HUDEP-2 (cell line): ENCODE data around the gene SGMS1.
"Not testable (repeated sequence)": the region's sequence is repeated elsewhere in the genome, so short reads cannot be mapped to it uniquely, and the experiment has no call there.

ENCODE experiments used
- DNase-seq, 76 experiments: peaks; one replicate each; lab custom pipeline; 2025; ENCODE audit not compliant: unreplicated experiment in 76 of 76; lab: John Stamatoyannopoulos, UW

The SGMS1 gene

DNA sequence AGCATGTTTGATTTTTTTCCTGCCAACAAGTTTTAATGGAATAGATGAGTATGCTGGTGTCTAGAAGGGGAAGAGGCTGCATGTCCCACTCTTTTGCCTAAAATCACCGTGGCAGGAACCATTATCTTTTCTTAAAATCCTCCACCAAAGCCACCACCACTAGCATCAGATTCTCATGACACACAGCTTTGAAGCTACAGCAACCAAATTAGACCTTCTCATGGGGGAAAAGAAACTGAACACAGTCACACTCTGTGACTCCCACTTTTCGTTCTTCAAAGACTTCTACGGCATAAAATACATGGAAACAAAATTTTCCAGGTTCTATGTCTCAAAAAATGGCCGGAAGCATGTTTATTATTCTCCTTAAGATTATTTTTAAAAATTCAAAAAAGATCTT lies 81.8 kb downstream of the SGMS1 start:
- no peak for DNase-seq

DNA sequence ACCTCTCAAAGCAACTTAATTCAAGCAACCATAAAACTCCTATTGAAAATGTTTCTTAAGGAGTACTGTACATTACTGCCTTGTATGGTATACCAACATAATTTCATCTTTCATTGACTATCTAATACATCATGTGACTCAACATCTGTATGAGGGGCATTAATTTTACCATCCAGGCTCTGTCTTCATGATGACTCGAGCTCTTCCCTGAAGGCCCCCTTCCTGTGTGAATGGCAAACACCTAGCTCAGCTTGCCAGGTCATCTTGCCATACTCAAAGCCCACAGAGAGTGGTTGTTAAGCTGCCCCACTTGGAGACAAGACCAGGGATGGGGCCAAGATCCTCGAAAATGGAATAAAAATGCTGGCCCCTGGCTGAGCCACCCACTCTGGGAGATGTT lies 82.4 kb downstream of the SGMS1 start:
- DNase-seq: no peak

DNA sequence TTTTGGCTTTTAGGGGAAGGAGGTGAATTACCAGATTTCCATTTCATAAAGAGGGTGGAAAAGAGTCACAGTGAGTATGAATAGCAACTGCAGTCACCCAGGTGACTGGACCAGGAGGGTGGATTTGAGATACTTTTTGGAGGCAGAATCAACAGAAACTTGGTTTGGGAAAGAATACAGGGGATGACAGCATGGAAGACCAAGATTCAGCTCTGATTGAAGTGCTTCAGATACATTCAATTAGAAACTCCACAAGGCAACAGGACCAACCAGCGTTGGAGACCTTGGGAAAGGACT lies 83.0 kb downstream of the SGMS1 start:
- no peak for DNase-seq

DNA sequence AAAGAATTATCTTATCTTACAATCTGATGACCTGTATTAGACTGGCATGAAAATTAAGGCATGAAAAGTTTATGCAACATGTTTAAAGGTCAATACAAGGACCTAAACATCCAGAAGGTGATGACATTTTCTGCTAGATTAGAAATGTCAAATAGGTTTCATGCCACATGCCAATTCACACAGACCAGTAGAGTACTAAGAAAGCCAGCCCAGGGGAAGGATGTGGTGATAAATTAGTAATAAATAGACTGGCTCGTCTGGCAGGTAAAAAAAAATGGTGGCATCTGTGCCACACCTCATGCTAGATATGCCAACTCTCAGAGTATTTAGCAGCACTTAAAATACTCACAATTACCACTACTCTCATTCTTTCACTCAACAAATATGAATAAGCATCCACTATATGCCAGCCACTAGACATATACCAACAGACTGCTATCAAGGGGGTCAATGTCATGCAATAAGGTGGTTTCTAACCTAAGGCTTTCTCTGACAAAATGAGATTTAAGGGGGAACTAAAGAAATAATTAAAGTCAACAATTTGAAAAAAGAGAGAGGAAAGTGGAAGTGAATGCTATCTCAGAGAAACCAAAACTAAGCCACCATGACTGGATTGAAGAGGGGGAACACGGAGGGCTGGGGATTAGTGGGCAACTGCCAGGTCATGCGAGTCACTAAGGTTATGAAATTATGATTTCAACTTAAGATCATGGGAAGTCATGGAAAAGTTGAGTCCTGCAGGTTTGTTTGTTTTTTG lies 83.5 kb downstream of the SGMS1 start:
- no peak for DNase-seq

DNA sequence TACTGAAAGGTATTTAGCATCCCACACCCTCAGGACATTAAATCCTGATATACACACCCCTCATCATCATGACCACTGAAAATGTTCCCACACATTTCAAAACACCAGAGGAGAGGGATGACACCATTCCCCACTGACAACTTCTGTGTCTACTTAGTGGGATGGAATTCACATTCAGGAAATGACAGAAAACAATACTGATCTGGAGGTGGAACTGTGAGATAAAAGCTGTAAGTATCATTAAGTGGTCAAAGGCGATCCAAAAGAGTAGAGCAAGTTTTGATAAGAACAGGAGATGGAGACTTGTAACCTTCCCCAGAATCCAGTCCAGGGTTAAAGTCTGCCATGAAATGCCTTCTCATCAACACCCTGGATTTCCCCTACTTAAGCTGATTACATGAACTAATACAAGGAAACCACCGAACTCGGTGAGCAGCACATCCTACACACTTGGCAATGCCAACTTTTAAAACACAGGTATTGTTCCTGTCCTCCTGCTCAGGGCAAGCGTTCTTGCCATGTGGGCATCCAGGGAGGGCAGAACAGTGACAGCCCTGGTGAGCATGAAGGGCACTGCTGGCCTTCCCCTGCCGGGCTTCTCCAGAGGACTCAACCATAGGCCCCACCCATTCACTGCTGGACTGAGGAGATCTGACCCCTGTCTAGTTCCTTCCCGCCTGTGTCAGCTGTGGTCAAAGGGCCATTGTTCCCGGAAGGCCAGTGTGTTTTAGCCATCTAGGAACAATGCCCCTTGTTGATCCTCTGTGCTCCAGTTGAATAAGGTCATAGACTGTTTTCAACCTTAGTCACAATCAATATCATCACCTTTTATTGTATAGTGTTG lies 85.0 kb downstream of the SGMS1 start:
- DNase-seq: no peak

DNA sequence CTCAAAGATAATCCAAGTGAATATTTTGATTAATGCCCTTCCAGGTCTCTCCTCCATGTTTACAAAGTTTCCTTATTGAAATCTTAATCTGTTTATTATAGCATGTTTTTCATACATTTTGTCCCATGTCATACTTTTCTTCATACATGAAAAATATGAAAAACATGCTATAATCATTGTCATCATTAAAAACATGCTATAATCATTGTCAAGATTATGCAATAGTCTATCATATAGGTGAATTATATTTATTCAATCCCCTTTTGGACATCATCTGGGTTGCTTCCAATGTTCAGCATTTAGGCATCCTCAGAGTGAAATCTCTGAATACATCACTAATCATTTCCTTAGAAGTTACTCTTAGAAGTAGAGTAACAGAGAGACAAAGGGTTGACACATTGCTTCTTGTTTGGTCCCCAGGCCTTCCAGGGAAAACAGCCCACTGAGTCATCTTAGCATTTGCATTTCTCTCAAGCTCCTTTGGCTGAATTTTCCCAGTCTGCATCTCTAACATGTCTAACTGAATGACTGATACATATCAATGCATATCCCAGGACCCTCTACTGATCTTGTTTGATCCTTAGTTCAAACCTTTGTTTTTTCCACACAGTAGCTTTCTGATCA lies 87.0 kb downstream of the SGMS1 start:
- no peak for DNase-seq

DNA sequence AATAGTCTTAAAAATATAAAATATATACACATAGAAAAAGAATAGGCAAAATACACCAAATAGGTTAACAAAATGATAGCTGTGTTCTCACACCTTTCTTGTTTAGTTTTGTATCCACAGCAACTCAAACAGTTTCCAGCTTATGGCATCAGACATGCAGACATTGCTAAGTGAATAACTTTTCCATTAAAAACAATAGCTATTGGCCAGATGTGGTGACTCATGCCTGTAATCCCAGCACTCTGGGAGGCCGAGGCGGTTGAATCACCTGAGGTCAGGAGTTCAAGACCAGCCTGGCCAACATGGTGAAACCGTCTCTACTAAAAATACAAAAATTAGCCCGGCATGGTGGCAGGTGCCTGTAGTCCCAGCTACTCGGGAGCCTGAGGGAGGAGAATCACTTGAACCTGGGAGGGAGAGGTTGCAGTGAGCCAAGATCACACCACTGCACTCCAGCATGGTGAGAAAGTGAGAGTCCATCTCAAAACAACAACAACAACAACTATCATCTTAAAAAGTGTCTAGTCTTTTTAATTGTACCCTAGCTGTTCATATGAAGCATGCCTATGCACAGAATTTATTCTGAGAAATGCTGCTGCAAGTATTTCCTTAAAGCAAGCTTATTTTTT lies 88.9 kb downstream of the SGMS1 start:
- DNase-seq: not testable (repeated sequence)

DNA sequence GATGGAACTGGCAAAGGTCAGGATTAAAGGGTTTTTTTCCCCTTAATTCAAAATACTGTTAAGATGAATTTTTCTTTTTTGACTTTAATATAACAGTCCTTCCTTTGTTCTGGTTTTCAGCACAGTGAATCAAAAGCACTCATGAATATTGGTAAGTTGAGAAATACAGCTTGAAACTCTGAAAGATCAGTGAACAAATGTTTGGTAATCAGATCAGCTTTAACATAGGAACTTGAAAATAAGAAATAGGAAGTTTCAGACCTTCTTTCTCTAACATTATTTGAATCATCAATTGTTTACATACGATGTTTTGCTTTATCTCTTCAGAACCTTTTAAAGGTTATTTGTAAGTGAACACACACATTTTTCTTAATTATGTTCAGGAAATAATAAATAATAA lies 90.5 kb downstream of the SGMS1 start:
- DNase-seq: no peak

DNA sequence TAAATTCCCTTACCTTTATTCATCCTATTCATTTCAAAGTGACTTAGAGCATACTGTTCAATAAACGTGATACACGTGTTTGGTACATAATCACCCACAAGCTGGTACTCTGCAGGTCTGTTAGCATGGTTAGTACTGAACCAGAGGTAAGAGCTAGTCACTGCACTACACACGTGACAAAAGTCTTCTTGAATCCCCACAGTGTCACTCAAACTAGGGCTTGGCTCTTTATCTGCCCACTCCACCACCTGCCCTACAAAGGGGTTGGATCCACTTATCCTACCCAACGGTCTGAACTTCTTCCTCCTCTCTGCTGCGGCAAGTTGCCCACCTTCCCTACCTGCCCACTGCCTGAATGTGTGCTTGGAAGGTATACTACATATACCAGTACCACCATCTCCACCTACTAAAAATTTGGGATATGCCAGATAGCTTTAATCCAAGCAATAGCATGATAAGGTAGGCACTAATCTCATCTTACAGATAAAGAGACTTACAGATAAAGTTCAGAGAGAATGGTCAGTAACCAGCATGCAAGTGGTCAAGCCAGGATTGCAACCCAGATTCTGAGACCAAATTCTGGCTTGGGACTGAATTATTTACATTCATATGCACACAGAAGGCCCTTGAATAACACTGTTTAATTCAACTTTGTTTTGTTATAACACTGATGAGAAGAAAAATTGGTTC lies 92.2 kb downstream of the SGMS1 start:
- peak in 1 of 76 experiments; percentile 12 for DNase-seq

DNA sequence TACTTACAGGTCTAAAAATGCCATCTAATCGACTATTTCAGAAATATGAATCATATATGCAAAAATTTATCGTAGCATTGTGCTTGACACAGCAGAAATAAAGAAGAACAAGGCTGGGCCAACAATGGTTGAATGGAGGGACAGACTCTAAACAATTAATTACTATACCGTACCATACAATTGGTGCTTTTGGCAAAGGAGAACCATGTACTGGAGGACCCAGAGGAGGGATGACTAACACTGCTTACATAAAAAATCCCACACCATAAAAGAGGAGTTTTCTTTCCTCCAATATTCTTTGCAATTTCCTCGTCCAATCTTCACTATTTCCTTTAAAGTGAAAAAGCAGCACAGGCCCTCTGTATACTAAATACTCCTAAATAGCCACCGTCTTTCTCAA lies 94.1 kb downstream of the SGMS1 start:
- DNase-seq: no peak

DNA sequence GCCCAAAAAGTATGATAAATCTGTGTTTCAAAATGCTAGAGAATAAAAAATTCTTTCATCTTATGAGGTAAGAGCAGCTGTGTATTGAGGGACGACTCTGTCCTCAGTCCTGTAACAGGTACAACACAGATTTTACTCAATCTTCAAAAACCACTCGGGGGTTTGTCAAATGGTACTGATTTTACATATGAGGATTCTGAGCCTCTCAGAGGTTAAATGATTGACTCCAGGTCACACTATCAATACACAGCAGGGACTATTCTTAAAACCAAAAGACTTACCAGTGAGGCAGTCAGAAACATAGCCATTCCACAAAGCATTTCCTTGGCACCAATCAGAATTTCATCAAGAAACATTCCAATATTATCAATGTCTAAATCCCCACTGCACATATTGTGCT lies 95.5 kb downstream of the SGMS1 start:
- DNase-seq: no peak

DNA sequence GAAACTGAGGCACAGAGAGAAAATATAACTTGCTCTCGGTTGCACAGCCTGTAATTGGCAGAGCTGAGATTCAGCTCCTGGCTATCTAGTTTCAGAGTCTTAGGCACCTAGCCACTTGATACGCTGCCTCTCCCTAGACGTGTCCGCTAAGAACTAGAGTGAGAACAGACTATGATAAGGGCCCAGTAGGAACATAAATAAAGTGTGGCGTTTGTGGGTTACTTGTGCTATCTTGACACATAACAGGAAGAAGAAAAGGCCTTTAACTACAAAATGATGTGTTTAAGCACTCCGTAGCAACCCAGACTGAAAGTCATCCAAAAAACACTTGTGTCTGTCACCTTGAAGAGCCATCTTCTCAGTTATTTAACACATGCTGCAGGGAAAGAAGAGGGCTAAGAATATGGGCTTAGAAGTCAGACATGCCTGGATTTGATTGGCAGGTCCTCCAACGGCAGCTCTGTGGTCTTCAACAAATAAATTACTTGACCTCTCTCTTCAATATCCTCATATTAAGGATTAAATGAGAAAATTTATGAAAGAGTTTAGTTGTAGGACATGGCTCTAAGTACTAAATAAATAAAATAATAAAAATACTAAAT lies 96.2 kb downstream of the SGMS1 start:
- DNase-seq: peak in 1 of 76 experiments; percentile 12

DNA sequence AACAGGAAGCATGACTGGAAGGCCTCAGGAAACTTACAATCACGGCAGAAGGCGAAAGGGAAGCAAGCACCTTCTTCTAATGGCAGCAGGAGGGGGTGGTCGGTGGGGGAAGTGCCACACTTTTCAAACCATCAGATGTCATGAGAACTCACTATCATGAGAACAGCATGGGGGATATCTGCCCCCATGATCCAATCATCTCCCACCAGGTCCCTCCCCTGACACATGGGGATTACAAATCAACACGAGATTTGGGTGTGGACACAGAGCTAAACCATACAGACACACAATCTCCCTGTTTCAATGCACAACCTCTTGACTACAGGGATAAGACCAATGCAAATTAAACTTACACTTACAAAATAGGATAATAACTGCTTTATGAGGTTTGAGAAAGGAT lies 97.6 kb downstream of the SGMS1 start:
- DNase-seq: peak in 3 of 76 experiments; percentile 13 to 26 (median 16)

DNA sequence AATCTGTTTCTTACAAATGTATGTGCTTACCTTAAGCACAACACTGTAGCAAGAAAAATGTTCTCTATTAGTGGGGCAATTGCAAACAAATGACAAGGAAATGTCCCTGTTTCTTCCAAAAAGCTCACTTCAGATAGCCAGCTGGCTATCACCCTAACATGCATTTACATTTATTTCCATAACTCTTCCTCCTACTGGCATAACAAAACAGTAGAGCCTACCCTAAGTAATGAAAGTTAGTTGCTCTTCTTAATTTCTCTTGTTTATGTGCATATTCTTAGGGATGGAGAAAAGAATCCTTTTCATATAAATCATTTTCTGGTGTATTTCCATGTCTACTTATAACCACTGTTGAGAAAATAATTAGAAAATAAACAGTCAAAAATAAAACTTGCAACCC lies 100.4 kb downstream of the SGMS1 start:
- no peak for DNase-seq

DNA sequence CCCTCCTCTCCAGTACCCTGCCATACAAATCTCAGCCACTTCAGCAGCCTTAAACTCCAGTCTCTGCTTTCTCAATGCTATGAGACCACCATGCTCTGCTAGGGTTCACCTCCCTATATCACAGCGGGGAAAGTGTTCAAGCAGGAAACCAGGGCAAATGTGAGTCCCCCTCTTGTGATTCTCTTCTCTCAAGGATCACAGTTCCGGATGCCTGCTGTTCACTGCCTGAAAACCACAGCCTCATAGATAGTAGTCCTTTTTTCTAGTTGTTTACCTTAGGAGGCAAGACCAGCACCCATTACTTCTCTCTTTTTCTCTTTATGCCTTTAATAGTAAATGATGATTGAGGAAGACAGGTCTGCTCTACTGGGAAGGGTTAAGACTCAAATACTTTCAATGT lies 100.8 kb downstream of the SGMS1 start:
- no peak for DNase-seq

DNA sequence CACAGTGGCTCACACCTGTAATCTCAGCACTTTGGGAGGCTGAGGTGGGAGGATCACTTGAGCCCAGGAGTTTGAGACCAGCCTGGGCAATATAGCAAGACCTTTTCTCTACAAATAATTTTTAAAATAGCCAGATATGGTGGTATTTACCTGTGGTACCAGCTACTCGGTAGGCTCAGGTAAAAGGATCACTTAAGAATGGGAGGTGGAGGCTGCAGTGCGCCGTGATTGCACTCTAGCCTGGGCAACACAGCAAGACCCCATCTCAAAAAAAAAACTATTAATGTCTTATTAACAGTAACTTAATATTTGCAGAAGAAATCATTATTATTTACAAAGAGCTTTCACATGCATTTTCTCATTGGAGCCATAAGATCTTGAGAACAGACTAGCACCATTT lies 103.6 kb downstream of the SGMS1 start:
- no peak for DNase-seq

DNA sequence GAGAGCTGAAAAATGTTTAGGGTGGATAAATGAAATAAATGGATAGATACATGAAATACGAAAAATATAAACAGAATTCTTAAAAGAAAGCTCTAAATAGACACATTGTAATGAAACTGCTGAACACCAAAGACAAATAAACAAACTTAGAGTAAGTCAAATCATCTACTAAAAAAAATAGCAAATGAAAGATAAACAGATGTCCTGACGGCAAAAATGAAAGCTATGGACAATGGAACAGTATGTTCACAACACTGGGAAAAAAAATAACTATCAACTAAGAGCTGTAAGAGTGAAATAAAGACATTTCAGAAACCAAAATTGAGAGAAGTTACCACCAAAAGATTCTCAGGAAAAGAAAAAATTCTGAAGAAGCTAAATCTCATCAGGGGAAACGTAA lies 106.1 kb downstream of the SGMS1 start:
- no peak for DNase-seq

DNA sequence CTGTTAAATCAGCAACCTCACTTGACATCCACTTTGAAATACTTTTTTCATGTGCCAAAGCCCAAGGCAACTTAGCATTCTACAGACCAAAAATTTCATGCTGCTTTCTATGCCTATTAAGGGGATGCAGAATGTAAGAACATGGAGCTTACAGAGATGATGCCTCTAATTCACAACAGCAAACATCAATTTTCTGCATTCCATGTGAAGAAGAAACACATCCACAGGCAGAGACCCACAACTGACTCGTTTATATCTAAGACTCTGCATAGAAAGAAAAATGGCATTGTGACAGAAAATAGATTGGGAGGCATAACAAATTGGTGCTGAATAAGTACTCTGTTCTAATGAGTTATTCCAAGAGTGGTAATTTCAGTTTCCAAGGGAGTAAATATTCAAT lies 107.6 kb downstream of the SGMS1 start:
- DNase-seq: no peak

DNA sequence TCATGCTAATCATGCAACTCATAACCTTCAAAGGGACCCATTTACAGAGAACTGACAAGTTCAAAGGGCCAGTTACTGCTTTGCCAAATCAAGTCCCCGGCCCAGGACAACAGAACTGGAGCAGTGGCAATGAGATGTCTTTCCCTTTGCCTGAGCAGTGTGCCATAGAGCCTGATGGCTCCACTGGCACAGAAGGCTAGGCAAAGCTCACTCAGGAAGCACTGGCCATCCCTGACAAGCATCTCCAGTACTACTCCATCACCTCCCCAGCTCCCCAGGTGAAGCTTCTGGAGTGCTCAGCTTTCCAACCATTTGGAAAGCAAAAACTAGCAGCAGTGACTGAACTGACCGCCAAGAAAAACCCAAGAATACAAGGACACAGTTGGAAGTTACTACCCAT lies 108.3 kb downstream of the SGMS1 start:
- no peak for DNase-seq

DNA sequence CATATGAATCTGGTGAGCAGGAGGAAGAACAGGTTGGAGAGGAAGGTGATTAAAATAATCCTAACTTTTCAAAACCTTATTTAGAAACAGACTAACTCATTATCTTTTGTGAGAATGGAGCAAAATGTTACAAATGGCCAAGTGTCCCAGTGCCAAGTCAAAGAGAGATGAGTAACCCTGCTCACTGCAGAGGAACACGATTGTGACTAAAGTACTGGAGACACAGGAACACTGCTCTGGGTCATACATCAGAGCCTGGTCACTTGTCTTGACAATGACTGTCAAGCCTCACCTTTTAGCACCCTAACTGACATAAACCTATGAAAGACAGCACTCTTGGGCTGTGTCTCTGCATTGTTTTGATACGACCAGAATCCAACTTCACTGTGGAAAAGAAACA lies 108.8 kb downstream of the SGMS1 start:
- no peak for DNase-seq
